Activated CD4-positive, alpha-beta T cell treated with anti-CD3 and anti-CD28 coated beads, Interleukin-2, amount 10 ng/mL, durations not matched to agents 24 days and 14 days (primary cell): Measurements from ENCODE around the gene PDE3B. TPM values are rescaled to one million over a fixed set of nuclear protein-coding genes. Genes with fewer than 3 reads are reported as not detected.
"Not testable (repeated sequence)": the region's sequence is repeated elsewhere in the genome, so short reads cannot be mapped to it uniquely, and the experiment has no call there.

Source experiments
- DNase-seq: peaks from one replicate; pipeline ENCODE4 v3.0.0; 2022
- H3K27ac Mint-ChIP-seq: one replicate; pipeline ENCODE4 v1.8.0; 2022; ENCODE audit warnings: mild to moderate bottlenecking, mixed read lengths
- H3K27me3 Mint-ChIP-seq: one replicate; pipeline ENCODE4 v1.8.0; 2022; ENCODE audit warnings: mixed read lengths
- H3K36me3 Mint-ChIP-seq: one replicate; pipeline ENCODE4 v1.8.0; 2022; ENCODE audit warnings: low read depth, mild to moderate bottlenecking, mixed read lengths
- H3K4me1 Mint-ChIP-seq: one replicate; pipeline ENCODE4 v1.8.0; 2021; ENCODE audit warnings: mixed read lengths
- H3K4me3 Mint-ChIP-seq: one replicate; pipeline ENCODE4 v1.8.0; 2022; ENCODE audit warnings: mild to moderate bottlenecking, moderate library complexity, mixed read lengths
- H3K9me3 Mint-ChIP-seq: one replicate; pipeline ENCODE4 v1.8.0; 2021; ENCODE audit warnings: mixed read lengths
- intact Hi-C: fragments of 100-400 bp; cut with micrococcal nuclease; formaldehyde crosslinking; loops from one replicate; pipeline ENCODE4 v1.15.1; 2023
- total RNA-seq: library from RNA; stranded (reverse); gene quantifications from 2 replicates; pipeline ENCODE4 v1.2.3, GENCODE V29; 2022

The PDE3B gene
- total RNA-seq, 1 donor from 2014 or later, result 52.8 TPM

GRCh38 chr11:14626650-14627049 lies 17.0 kb upstream of the PDE3B start:
- peaks cover 3% of the 10 kb centered on the region for H3K9me3 Mint-ChIP-seq
- H3K27ac Mint-ChIP-seq, result no peak overlapping the region
- no peaks in the 10 kb centered on the region for H3K27me3 Mint-ChIP-seq
- H3K4me3 Mint-ChIP-seq, result peak overlapping the region; percentile 1
- no peak for DNase-seq
- intact Hi-C loops, result no loop called here
- peaks cover 38% of the 10 kb centered on the region for H3K4me1 Mint-ChIP-seq
- H3K36me3 Mint-ChIP-seq, result peaks cover 54% of the 10 kb centered on the region

DNA sequence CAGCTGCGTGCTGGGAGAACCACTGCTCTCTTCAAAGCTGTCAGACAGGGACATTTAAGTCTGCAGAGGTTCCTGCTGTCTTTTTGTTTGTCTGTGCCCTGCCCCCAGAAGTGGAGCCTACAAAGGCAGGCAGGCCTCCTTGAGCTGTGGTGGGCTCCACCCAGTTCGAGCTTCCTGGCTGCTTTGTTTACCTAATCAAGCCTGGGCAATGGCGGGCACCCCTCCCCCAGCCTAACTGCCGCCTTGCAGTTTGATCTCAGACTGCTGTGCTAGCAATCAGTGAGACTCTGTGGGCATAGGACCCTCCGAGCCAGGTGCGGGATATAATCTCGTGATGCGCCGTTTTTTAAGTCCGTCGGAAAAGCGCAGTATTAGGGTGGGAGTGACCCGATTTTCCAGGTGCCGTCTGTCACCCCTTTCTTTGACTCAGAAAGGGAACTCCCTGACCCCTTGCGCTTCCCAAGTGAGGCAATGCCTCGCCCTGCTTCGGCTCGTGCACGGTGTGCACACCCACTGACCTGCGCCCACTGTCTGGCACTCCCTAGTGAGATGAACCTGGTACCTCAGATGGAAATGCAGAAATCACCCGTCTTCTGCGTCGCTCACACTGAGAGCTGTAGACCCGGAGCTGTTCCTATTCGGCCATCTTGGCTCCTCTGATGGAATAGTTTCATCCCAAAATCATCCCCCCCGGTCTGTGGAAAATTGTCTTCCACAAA lies 9.9 kb upstream of the PDE3B start:
- H3K27ac Mint-ChIP-seq, H3K27me3 Mint-ChIP-seq, H3K9me3 Mint-ChIP-seq, intact Hi-C loops: not testable (repeated sequence)
- Mint-ChIP-seq H3K36me3 (peaks cover 45% of the 10 kb centered on the region), H3K4me3 (peak overlapping the region; percentile 44), H3K4me1 (peaks cover 36% of the 10 kb centered on the region)
- peak; percentile 77 for DNase-seq

GRCh38 chr11:14634813-14635212 lies 8.8 kb upstream of the PDE3B start:
- Mint-ChIP-seq H3K4me1 (peaks cover 41% of the 10 kb centered on the region), H3K27ac (peak overlapping the region; percentile 45), H3K36me3 (peaks cover 50% of the 10 kb centered on the region), H3K9me3 (peaks cover 4% of the 10 kb centered on the region), H3K4me3 (peak overlapping the region; percentile 25), H3K27me3 (no peaks in the 10 kb centered on the region)
- intact Hi-C loops, result no loop called here
- no peak for DNase-seq

- peaks cover 4% of the 10 kb centered on the region for H3K9me3 Mint-ChIP-seq
- H3K4me1 Mint-ChIP-seq, result peaks cover 47% of the 10 kb centered on the region
- H3K27me3 Mint-ChIP-seq, result no peaks in the 10 kb centered on the region
- no peak for DNase-seq
- peak overlapping the region; percentile 56 for H3K27ac Mint-ChIP-seq
- H3K36me3 Mint-ChIP-seq, result peaks cover 54% of the 10 kb centered on the region
- intact Hi-C loops, result no loop called here
- H3K4me3 Mint-ChIP-seq, result peak overlapping the region; percentile 4
Observed at GRCh38 chr11:14635546-14635945, 8.1 kb upstream of the PDE3B start.

DNA sequence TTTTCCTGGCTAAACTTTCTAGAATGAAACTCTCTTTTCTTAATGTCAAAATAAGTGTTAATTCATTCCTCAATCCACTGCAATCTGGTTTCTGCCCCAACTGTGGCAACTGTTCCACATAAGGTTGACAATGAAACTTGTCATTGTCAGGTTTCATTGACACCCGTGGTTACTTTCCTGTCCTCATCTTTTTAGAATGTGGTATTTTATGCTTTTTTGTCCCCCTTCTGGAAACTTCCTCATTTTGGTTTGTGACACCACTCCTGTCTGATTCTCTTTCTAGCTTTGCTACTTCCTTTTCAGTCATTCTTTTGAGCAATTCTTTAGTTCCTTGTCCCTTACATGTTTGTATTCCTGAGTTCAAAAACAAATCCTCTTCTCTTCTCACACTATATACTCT lies 7.5 kb upstream of the PDE3B start:
- intact Hi-C loops, result no loop called here
- no peaks in the 10 kb centered on the region for H3K27me3 Mint-ChIP-seq
- H3K27ac Mint-ChIP-seq, result peak overlapping the region; percentile 50
- H3K4me3 Mint-ChIP-seq, result peak overlapping the region; percentile 32
- peaks cover 54% of the 10 kb centered on the region for H3K36me3 Mint-ChIP-seq
- DNase-seq, result peak; percentile 63
- peaks cover 50% of the 10 kb centered on the region for H3K4me1 Mint-ChIP-seq
- H3K9me3 Mint-ChIP-seq, result peaks cover 4% of the 10 kb centered on the region

GRCh38 chr11:14637868-14638409 lies 5.7 kb upstream of the PDE3B start:
- H3K36me3 Mint-ChIP-seq, result peaks cover 63% of the 10 kb centered on the region
- no peak overlapping the region for H3K4me3 Mint-ChIP-seq

DNA sequence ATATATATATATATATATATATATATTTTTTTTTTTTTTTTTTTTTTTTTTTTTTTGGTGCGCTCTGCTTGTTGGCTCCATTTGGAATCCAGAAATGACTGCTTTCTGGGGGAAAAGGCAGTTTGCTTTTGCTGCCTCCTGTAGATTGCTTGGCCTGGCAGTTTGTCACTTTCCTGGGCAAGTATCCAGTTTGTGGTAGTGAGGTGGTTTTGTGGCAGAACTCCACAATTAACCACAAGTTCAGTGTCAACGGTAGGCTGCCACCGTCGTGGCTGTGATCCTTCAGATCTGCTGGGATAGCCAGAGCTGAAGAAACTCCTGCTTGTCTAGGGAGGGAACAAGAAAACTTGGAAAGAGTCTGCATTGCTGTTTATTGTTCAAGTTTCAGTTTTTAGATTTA lies 5.0 kb upstream of the PDE3B start:
- intact Hi-C loops, result no loop called here
- Mint-ChIP-seq H3K9me3 (peaks cover 4% of the 10 kb centered on the region), H3K27ac (peak overlapping the region; percentile 27), H3K4me1 (peaks cover 58% of the 10 kb centered on the region), H3K36me3 (peaks cover 64% of the 10 kb centered on the region), H3K27me3 (no peaks in the 10 kb centered on the region), H3K4me3 (peak overlapping the region; percentile 50)
- peak; percentile 65 for DNase-seq

More at GRCh38 chr11:14637868-14638409, 5.7 kb upstream of the PDE3B start:
- peak; percentile 55 for DNase-seq
- intact Hi-C loops, result no loop called here
- H3K4me1 Mint-ChIP-seq, result peaks cover 58% of the 10 kb centered on the region
- H3K27ac Mint-ChIP-seq, result no peak overlapping the region
- no peaks in the 10 kb centered on the region for H3K27me3 Mint-ChIP-seq
- H3K9me3 Mint-ChIP-seq, result peaks cover 4% of the 10 kb centered on the region

- peaks cover 46% of the 10 kb centered on the region for H3K36me3 Mint-ChIP-seq
- no peaks in the 10 kb centered on the region for H3K27me3 Mint-ChIP-seq
- no peak overlapping the region for H3K27ac Mint-ChIP-seq
- H3K4me1 Mint-ChIP-seq, result peaks cover 32% of the 10 kb centered on the region
- peak overlapping the region; percentile 83 for H3K4me3 Mint-ChIP-seq
- intact Hi-C loops, result loop anchor here (2.0 to 10.0 kb wide), 2 partner anchors 105 to 307 kb away; no protein-coding TSS in a partner anchor
- peaks cover 4% of the 10 kb centered on the region for H3K9me3 Mint-ChIP-seq
- DNase-seq, result no peak
Observed at GRCh38 chr11:14641801-14642200, 1.8 kb upstream of the PDE3B start.

DNA sequence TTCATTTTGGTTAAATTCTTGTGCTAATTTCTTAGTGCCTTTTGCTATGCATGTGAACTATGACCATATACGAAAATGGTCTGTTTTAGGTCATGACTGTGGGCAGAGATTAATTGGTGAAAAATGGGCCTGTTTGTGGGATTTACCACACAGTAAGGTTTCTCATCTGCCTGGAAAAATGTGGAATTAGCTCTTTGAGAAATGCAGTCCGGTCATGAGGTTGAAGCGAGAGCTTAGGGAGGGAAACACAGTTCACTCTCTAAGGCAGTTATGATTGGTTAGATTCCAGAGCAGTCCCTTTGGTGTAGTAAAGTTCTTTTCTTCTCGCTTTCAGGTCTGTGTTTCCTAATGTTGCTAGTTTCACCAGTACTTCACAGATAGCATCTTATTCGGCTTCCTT lies 1.2 kb upstream of the PDE3B start:
- no peaks in the 10 kb centered on the region for H3K27me3 Mint-ChIP-seq
- DNase-seq, result no peak
- intact Hi-C loops, result loop anchor here (2.0 to 10.0 kb wide), 2 partner anchors 106 to 308 kb away; no protein-coding TSS in a partner anchor
- H3K9me3 Mint-ChIP-seq, result no peaks in the 10 kb centered on the region
- peaks cover 29% of the 10 kb centered on the region for H3K4me1 Mint-ChIP-seq
- H3K4me3 Mint-ChIP-seq, result peak overlapping the region; percentile 83
- H3K36me3 Mint-ChIP-seq, result peaks cover 44% of the 10 kb centered on the region
- peak overlapping the region; percentile 85 for H3K27ac Mint-ChIP-seq

GRCh38 chr11:14642873-14643696 lies 519 bp upstream of the PDE3B start:
- H3K4me1 Mint-ChIP-seq, result peaks cover 30% of the 10 kb centered on the region
- peaks cover 45% of the 10 kb centered on the region for H3K36me3 Mint-ChIP-seq
- intact Hi-C loops, result loop anchor here (2.0 to 10.0 kb wide), 2 partner anchors 106 to 308 kb away; no protein-coding TSS in a partner anchor
- H3K27ac Mint-ChIP-seq, result peak overlapping the region; percentile 85
- no peaks in the 10 kb centered on the region for H3K9me3 Mint-ChIP-seq
- no peaks in the 10 kb centered on the region for H3K27me3 Mint-ChIP-seq
- DNase-seq, result peak; percentile 73
- peak overlapping the region; percentile 83 for H3K4me3 Mint-ChIP-seq

DNA sequence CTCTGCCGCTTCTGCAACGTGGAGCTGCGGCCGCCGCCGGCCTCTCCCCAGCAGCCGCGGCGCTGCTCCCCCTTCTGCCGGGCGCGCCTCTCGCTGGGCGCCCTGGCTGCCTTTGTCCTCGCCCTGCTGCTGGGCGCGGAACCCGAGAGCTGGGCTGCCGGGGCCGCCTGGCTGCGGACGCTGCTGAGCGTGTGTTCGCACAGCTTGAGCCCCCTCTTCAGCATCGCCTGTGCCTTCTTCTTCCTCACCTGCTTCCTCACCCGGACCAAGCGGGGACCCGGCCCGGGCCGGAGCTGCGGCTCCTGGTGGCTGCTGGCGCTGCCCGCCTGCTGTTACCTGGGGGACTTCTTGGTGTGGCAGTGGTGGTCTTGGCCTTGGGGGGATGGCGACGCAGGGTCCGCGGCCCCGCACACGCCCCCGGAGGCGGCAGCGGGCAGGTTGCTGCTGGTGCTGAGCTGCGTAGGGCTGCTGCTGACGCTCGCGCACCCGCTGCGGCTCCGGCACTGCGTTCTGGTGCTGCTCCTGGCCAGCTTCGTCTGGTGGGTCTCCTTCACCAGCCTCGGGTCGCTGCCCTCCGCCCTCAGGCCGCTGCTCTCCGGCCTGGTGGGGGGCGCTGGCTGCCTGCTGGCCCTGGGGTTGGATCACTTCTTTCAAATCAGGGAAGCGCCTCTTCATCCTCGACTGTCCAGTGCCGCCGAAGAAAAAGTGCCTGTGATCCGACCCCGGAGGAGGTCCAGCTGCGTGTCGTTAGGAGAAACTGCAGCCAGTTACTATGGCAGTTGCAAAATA lies 816 bp downstream of the PDE3B start:
- peak; percentile 84 for DNase-seq
- peak overlapping the region; percentile 83 for H3K4me3 Mint-ChIP-seq
- intact Hi-C loops, result loop anchor here (1.0 to 10.0 kb wide), 7 partner anchors 66 to 310 kb away; partner anchors contain the start of gene PSMA1
- peak overlapping the region; percentile 94 for H3K27ac Mint-ChIP-seq
- no peaks in the 10 kb centered on the region for H3K9me3 Mint-ChIP-seq
- H3K4me1 Mint-ChIP-seq, result peaks cover 37% of the 10 kb centered on the region
- H3K36me3 Mint-ChIP-seq, result peaks cover 51% of the 10 kb centered on the region
- H3K27me3 Mint-ChIP-seq, result no peaks in the 10 kb centered on the region

- no peaks in the 10 kb centered on the region for H3K9me3 Mint-ChIP-seq
- peak; percentile 67 for DNase-seq
- H3K27me3 Mint-ChIP-seq, result no peaks in the 10 kb centered on the region
- intact Hi-C loops, result loop anchor here (1.0 to 10.0 kb wide), 7 partner anchors 67 to 310 kb away; partner anchors contain the start of gene PSMA1
- peak overlapping the region; percentile 94 for H3K27ac Mint-ChIP-seq
- H3K36me3 Mint-ChIP-seq, result peaks cover 52% of the 10 kb centered on the region
- H3K4me1 Mint-ChIP-seq, result peaks cover 36% of the 10 kb centered on the region
- H3K4me3 Mint-ChIP-seq, result peak overlapping the region; percentile 83
Observed at GRCh38 chr11:14645015-14645912, 1.7 kb downstream of the PDE3B start.
